Neutrophil (primary cell): ENCODE results near the gene ADRA1B.

Experiments
- H3K27ac ChIP-seq: fragments of 200-600 bp; sonication (generic); 2 replicates; pipeline ENCODE4 v1.5.1; 2016; ENCODE audit warnings: mild to moderate bottlenecking, moderate library complexity
- H3K27me3 ChIP-seq: fragments of 200-600 bp; sonication (generic); 2 replicates; pipeline ENCODE4 v1.6.0; 2016; ENCODE audit warnings: mild to moderate bottlenecking
- H3K36me3 ChIP-seq: fragments of 200-600 bp; sonication (generic); 2 replicates; pipeline ENCODE4 v1.5.1; 2017
- H3K4me1 ChIP-seq, 2 experiments: fragments of 200-600 bp in 1 of 2; sonication (generic) in 1 of 2; 1 replicate in 1 of 2; 2 replicates in 1 of 2; pipeline versions ENCODE4 v1.5.1 to v1.6.1; 2013 to 2016; ENCODE audit warnings: low read depth in 1 of 2, low read length in 1 of 2, mild to moderate bottlenecking in 1 of 2, moderate library complexity in 1 of 2; ENCODE audit not compliant: control insufficient read depth in 1 of 2, insufficient read depth in 1 of 2
- H3K4me3 ChIP-seq, 2 experiments: fragments of 200-600 bp in 1 of 2; sonication (generic) in 1 of 2; 1 replicate in 1 of 2; 2 replicates in 1 of 2; pipeline ENCODE4 v1.5.1; 2013 to 2016; ENCODE audit warnings: low read depth in 1 of 2, low read length in 1 of 2, mild to moderate bottlenecking in 1 of 2, moderate library complexity in 1 of 2
- H3K9me3 ChIP-seq: fragments of 200-600 bp; sonication (generic); 2 replicates; pipeline ENCODE4 v1.5.1; 2016
- TF ChIP-seq, protein P1 (sequence below): fragments of 200-600 bp; sonication (generic); IDR thresholded peaks from 2 replicates; pipeline ENCODE4 v1.5.1; 2016; ENCODE audit warnings: antibody characterized with exemption

The ADRA1B gene

DNA sequence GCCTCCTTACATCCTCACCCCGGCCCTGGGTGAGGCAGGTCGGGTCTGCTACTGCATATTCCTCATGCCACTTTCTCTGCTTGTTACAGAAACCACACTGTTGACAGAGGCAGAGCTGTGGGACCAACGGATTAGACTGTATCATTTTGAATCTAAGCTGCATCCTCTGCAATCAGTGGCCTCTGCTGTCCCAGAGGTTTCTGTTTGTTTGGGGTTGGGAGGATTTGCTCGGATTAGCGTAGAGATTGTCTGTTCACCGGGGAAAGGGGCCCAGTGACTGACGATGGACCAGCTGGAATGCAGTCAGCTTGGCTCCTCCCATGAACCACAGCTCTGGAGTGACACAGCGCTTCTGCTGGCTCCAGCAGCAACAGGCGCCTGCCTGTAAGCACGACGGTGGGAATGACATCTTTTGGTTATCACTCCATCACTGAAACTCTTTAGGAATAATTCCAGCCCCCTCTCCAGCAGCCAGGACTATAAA lies 37.3 kb upstream of the ADRA1B start:
- no peak overlapping the region for H3K4me3 ChIP-seq
- H3K27ac ChIP-seq: no peak overlapping the region
- TF ChIP-seq, protein P1, sequence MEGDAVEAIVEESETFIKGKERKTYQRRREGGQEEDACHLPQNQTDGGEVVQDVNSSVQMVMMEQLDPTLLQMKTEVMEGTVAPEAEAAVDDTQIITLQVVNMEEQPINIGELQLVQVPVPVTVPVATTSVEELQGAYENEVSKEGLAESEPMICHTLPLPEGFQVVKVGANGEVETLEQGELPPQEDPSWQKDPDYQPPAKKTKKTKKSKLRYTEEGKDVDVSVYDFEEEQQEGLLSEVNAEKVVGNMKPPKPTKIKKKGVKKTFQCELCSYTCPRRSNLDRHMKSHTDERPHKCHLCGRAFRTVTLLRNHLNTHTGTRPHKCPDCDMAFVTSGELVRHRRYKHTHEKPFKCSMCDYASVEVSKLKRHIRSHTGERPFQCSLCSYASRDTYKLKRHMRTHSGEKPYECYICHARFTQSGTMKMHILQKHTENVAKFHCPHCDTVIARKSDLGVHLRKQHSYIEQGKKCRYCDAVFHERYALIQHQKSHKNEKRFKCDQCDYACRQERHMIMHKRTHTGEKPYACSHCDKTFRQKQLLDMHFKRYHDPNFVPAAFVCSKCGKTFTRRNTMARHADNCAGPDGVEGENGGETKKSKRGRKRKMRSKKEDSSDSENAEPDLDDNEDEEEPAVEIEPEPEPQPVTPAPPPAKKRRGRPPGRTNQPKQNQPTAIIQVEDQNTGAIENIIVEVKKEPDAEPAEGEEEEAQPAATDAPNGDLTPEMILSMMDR: no peak
- H3K9me3 ChIP-seq: no peaks in the 10 kb centered on the region
- H3K27me3 ChIP-seq: peaks cover 27% of the 10 kb centered on the region
- no peaks in the 10 kb centered on the region for H3K36me3 ChIP-seq
- no peaks in the 10 kb centered on the region for H3K4me1 ChIP-seq

GRCh38 chr5:159880676-159881075 lies 35.6 kb upstream of the ADRA1B start:
- TF ChIP-seq, protein P1: no peak
- H3K4me1 ChIP-seq: no peaks in the 10 kb centered on the region
- no peaks in the 10 kb centered on the region for H3K9me3 ChIP-seq

GRCh38 chr5:159881967-159882366 lies 34.3 kb upstream of the ADRA1B start:
- H3K4me3 ChIP-seq: no peak overlapping the region
- H3K27me3 ChIP-seq: peaks cover 27% of the 10 kb centered on the region
- no peak overlapping the region for H3K27ac ChIP-seq
- H3K36me3 ChIP-seq: no peaks in the 10 kb centered on the region
- H3K4me1 ChIP-seq: no peaks in the 10 kb centered on the region
- TF ChIP-seq, protein P1: no peak
- no peaks in the 10 kb centered on the region for H3K9me3 ChIP-seq

More at GRCh38 chr5:159880676-159881075, 35.6 kb upstream of the ADRA1B start:
- Histone ChIP-seq H3K36me3 (no peaks in the 10 kb centered on the region), H3K27me3 (peaks cover 27% of the 10 kb centered on the region), H3K4me3 (no peak overlapping the region), H3K27ac (no peak overlapping the region)

DNA sequence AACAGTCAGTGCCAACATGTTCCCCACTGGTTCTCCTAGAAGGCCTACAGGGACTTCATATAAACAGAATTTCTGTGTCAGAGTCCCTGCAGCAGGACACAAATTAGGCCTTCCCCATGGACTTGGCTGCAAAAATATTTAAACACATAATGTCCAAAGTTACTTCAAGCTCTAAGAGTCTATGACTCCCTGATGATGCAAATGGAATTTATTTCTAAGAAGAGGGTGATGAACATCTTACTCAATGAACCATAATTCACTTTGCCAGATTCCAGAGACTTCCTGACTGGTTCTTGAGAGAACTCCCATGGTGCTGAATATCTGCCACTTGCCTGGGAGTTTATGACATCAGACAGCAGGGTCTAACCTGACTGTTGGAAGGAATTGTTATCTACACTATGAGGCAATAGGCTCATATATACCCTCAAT lies 32.7 kb upstream of the ADRA1B start:
- Histone ChIP-seq H3K4me3 (no peak overlapping the region), H3K4me1 (no peaks in the 10 kb centered on the region), H3K27ac (no peak overlapping the region), H3K36me3 (no peaks in the 10 kb centered on the region), H3K9me3 (no peaks in the 10 kb centered on the region), H3K27me3 (peaks cover 20% of the 10 kb centered on the region)
- TF ChIP-seq, protein P1: no peak

DNA sequence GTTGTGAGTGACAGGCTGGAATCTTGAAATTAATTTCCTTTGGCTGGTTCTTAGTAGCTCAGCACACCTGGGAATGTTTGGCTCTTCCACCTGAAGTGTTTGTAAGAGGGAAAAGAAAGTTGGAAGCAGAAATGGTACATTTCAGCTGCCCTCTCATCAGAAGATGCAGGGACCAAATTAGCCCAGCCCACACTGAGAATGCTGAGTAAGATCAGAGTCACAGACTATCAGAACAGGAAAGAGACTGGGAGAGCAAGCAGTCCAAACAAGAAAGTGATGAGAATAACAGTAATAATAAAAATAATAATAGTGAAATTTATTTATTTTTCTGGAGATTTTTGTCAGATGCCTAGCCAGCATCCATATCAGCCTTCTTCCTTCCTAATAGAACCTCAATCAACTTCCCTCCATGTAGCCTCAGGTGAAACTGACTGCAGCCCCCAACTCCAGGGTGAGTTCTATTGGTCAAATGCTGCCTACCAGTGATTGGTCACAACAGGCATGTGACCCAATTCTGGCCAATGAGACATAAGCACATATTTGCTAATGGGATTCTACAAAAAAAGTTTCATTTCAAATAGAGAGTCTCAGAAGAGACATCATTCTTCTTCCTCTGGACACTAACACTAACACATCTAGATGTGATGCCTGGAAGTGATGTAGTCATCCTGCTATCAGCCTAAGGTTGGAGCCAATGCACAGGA lies 31.2 kb upstream of the ADRA1B start:
- TF ChIP-seq, protein P1: no peak
- H3K27ac ChIP-seq: no peak overlapping the region
- H3K4me3 ChIP-seq: no peak overlapping the region

More for the DNA sequence above, 31.2 kb upstream of the ADRA1B start:
- Histone ChIP-seq H3K4me1 (no peaks in the 10 kb centered on the region), H3K36me3 (no peaks in the 10 kb centered on the region), H3K27me3 (peaks cover 9% of the 10 kb centered on the region), H3K9me3 (no peaks in the 10 kb centered on the region)
